ENCODE measurements around the gene GIGYF2. TPM values are rescaled to one million over a fixed set of nuclear protein-coding genes. Genes with fewer than 3 reads are reported as not detected.

Gene GIGYF2
- total RNA-seq, 1 experiment from 2014 or later = 40.4 TPM

GRCh38 chr2:232873909-232874641, 176.9 kb downstream of the GIGYF2 start:
- BruUV-seq (replicated peaks) = no TSS peak
- Histone ChIP-seq H3K4me1 (0 out of 2 replicates have a peak, but pooled peaks cover 9% of the 10 kb centered on the region), H3K27me3 (replicated peaks; ENCODE audit: control insufficient read depth, insufficient read depth, low read length) (no peaks in the 10 kb centered on the region), H3K9me3 (no peaks in the 10 kb centered on the region), H3K4me3 (ENCODE audit: low read depth, low read length) (no peak overlapping the region), H3K36me3 (ENCODE audit: control insufficient read depth, insufficient read depth, low read length) (no peaks in the 10 kb centered on the region)
- ChIA-PET POLR2A (no interaction called here), CTCF (no interaction called here)
- Mint-ChIP-seq H3K9me3 (ENCODE audit: unreplicated experiment) (no peaks in the 10 kb centered on the region), H3K27ac (ENCODE audit: unreplicated experiment) (peak overlapping the region; percentile 18), H3K36me3 (ENCODE audit: insufficient read depth, unreplicated experiment) (peaks cover 12% of the 10 kb centered on the region), H3K27me3 (ENCODE audit: insufficient read depth, unreplicated experiment) (no peaks in the 10 kb centered on the region), H3K4me1 (ENCODE audit: low read depth, unreplicated experiment) (no peaks in the 10 kb centered on the region), H3K4me3 (ENCODE audit: unreplicated experiment) (no peak overlapping the region)
- intact Hi-C loops (cut with micrococcal nuclease; ENCODE audit: unreplicated experiment) = no loop called here
- TF ChIP-seq CTCF (IDR thresholded peaks at IDR 0.05; ENCODE audit: insufficient read depth in 1 of 2, low read depth in 1 of 2, low read length in 1 of 2, severe bottlenecking in 1 of 2, unreplicated experiment in 1 of 2) = no peak
- no peak for DNase-seq

GRCh38 chr2:232874677-232875223, 177.6 kb downstream of the GIGYF2 start:
- DNase-seq = no peak
- intact Hi-C loops (cut with micrococcal nuclease; ENCODE audit: unreplicated experiment) = no loop called here
- H3K4me1 ChIP-seq = 0 out of 2 replicates have a peak, but pooled peaks cover 9% of the 10 kb centered on the region
- no peak for TF ChIP-seq CTCF (IDR thresholded peaks at IDR 0.05; ENCODE audit: insufficient read depth in 1 of 2, low read depth in 1 of 2, low read length in 1 of 2, severe bottlenecking in 1 of 2, unreplicated experiment in 1 of 2)
- no peaks in the 10 kb centered on the region for H3K27me3 ChIP-seq (replicated peaks; ENCODE audit: control insufficient read depth, insufficient read depth, low read length)
- no peak overlapping the region for H3K4me3 ChIP-seq (ENCODE audit: low read depth, low read length)
- POLR2A ChIA-PET = no interaction called here
- H3K27ac Mint-ChIP-seq (ENCODE audit: unreplicated experiment) = no peak overlapping the region
- BruUV-seq (replicated peaks) = no TSS peak
- H3K9me3 ChIP-seq = no peaks in the 10 kb centered on the region
- peaks cover 12% of the 10 kb centered on the region for H3K36me3 Mint-ChIP-seq (ENCODE audit: insufficient read depth, unreplicated experiment)
- no peak overlapping the region for H3K4me3 Mint-ChIP-seq (ENCODE audit: unreplicated experiment)
- no peaks in the 10 kb centered on the region for H3K36me3 ChIP-seq (ENCODE audit: control insufficient read depth, insufficient read depth, low read length)
- CTCF ChIA-PET = no interaction called here
- no peaks in the 10 kb centered on the region for H3K4me1 Mint-ChIP-seq (ENCODE audit: low read depth, unreplicated experiment)
- no peaks in the 10 kb centered on the region for H3K27me3 Mint-ChIP-seq (ENCODE audit: insufficient read depth, unreplicated experiment)
- no peaks in the 10 kb centered on the region for H3K9me3 Mint-ChIP-seq (ENCODE audit: unreplicated experiment)

GRCh38 chr2:232875256-232876121, 178.4 kb downstream of the GIGYF2 start:
- CTCF ChIA-PET = no interaction called here
- 0 out of 2 replicates have a peak, but pooled peaks cover 9% of the 10 kb centered on the region for H3K4me1 ChIP-seq
- no TSS peak for BruUV-seq (replicated peaks)
- no peaks in the 10 kb centered on the region for H3K9me3 ChIP-seq
- Mint-ChIP-seq H3K4me1 (ENCODE audit: low read depth, unreplicated experiment) (no peaks in the 10 kb centered on the region), H3K36me3 (ENCODE audit: insufficient read depth, unreplicated experiment) (peaks cover 6% of the 10 kb centered on the region), H3K4me3 (ENCODE audit: unreplicated experiment) (no peak overlapping the region), H3K9me3 (ENCODE audit: unreplicated experiment) (no peaks in the 10 kb centered on the region), H3K27ac (ENCODE audit: unreplicated experiment) (no peak overlapping the region), H3K27me3 (ENCODE audit: insufficient read depth, unreplicated experiment) (no peaks in the 10 kb centered on the region)
- no peak overlapping the region for H3K4me3 ChIP-seq (ENCODE audit: low read depth, low read length)
- POLR2A ChIA-PET = no interaction called here
- intact Hi-C loops (cut with micrococcal nuclease; ENCODE audit: unreplicated experiment) = no loop called here
- H3K27me3 ChIP-seq (replicated peaks; ENCODE audit: control insufficient read depth, insufficient read depth, low read length) = no peaks in the 10 kb centered on the region
- DNase-seq = no peak
- no peaks in the 10 kb centered on the region for H3K36me3 ChIP-seq (ENCODE audit: control insufficient read depth, insufficient read depth, low read length)
- no peak for TF ChIP-seq CTCF (IDR thresholded peaks at IDR 0.05; ENCODE audit: insufficient read depth in 1 of 2, low read depth in 1 of 2, low read length in 1 of 2, severe bottlenecking in 1 of 2, unreplicated experiment in 1 of 2)
